ENCODE data around the gene C12orf60.

Gene C12orf60

DNA sequence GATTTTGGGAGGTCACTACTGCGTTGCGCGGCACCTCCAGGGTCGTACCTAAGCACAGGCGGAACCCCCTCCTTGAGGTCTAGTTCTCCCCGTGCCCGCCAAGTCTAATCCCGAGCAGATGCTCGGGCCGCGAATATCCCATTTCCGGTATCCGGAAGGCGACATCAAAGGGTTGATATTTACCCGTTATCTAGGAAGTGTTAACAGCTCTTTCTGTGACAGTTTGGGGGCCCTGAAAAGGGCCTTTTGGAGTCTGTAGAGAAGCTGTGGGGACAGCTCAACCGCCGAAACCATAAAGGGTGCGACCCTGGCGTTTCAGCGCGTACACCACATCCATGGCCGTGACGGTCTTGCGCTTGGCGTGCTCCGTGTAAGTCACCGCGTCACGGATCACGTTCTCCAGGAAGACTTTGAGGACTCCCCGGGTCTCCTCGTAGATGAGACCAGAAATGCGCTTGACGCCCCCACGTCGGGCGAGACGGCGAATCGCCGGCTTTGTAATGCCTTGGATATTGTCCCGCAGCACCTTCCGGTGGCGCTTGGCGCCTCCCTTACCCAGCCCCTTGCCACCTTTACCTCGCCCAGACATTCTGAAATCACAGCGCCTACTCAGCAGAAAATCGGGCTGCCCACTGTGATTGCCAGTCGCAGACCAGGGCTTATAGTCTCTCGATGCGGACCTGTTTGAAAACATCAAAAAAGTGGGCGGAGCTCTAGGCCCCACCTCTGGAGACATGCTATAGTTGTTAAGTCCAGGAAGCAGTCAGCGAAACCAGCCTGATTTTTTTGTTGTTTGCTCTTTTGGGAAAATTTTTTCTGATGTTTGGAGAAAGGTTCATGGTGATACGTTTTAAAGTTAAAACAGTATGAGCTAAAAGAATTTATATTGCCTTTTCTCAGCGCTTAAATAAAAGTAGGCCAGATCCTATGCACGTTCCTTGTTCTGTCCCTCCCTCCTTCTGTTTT is 32.7 kb upstream of the C12orf60 start (continued):
- TF ChIP-seq ZFP37 (tag by site-specific recombination; IDR thresholded peaks at IDR 0.05): peak; percentile 69; the same call in 1 of the 2 replicates
- no peak for TF ChIP-seq ZFP3 (tag by site-specific recombination; IDR thresholded peaks at IDR 0.05; ENCODE audit: low read depth)
- TF ChIP-seq ZNF10 (tag by site-specific recombination; IDR thresholded peaks at IDR 0.05): no peak; the same call in 1 of the 2 replicates
- TF ChIP-seq ZNF654 (tag by site-specific recombination; IDR thresholded peaks at IDR 0.05; ENCODE audit: low read depth): no peak
- TF ChIP-seq ZNF707 (tag by site-specific recombination; IDR thresholded peaks at IDR 0.05): no peak
- peak; percentile 27; the same call in 1 of the 2 replicates for TF ChIP-seq ZNF768 (tag by site-specific recombination; IDR thresholded peaks at IDR 0.05)
- TF ChIP-seq ZBTB7A (tag by site-specific recombination; IDR thresholded peaks at IDR 0.05; ENCODE audit: low read depth): no peak
- peak; percentile 67 for TF ChIP-seq SP2 (tag by site-specific recombination; IDR thresholded peaks at IDR 0.05)
- TF ChIP-seq ZNF155 (tag by site-specific recombination; IDR thresholded peaks at IDR 0.05): no peak
- TF ChIP-seq ZFP69B (tag by site-specific recombination; IDR thresholded peaks at IDR 0.05): peak; percentile 41; the same call in 1 of the 2 replicates
- TF ChIP-seq ZNF518A (tag by site-specific recombination; conservative IDR thresholded peaks at IDR 0.05; ENCODE audit: low read depth): 0 out of 2 replicates have a peak, but pooled peaks have one; percentile 17
- no peak; the same call in 1 of the 2 replicates for TF ChIP-seq ZNF600 (tag by site-specific recombination; IDR thresholded peaks at IDR 0.05)
- TF ChIP-seq ZNF335 (tag by site-specific recombination; conservative IDR thresholded peaks at IDR 0.05): peak; percentile 90
- TF ChIP-seq ZBTB17 (tag by site-specific recombination; IDR thresholded peaks at IDR 0.05): peak; percentile 61; the same call in 1 of the 2 replicates
- TF ChIP-seq OSR2 (tag by site-specific recombination; IDR thresholded peaks at IDR 0.05): no peak
- TF ChIP-seq, protein P1, sequence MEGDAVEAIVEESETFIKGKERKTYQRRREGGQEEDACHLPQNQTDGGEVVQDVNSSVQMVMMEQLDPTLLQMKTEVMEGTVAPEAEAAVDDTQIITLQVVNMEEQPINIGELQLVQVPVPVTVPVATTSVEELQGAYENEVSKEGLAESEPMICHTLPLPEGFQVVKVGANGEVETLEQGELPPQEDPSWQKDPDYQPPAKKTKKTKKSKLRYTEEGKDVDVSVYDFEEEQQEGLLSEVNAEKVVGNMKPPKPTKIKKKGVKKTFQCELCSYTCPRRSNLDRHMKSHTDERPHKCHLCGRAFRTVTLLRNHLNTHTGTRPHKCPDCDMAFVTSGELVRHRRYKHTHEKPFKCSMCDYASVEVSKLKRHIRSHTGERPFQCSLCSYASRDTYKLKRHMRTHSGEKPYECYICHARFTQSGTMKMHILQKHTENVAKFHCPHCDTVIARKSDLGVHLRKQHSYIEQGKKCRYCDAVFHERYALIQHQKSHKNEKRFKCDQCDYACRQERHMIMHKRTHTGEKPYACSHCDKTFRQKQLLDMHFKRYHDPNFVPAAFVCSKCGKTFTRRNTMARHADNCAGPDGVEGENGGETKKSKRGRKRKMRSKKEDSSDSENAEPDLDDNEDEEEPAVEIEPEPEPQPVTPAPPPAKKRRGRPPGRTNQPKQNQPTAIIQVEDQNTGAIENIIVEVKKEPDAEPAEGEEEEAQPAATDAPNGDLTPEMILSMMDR (tag by site-specific recombination; IDR thresholded peaks at IDR 0.05): peak; percentile 19; the same call in 1 of the 2 replicates
- no peak for TF ChIP-seq ZNF548 (tag by site-specific recombination; IDR thresholded peaks at IDR 0.05)
- peak; percentile 69; the same call in 1 of the 2 replicates for TF ChIP-seq KLF16 (tag by site-specific recombination; IDR thresholded peaks at IDR 0.05)
- peak; percentile 30; the same call in 1 of the 2 replicates for TF ChIP-seq TSHZ1 (tag by site-specific recombination; IDR thresholded peaks at IDR 0.05; ENCODE audit: borderline replicate concordance)
- peak; percentile 63; the same call in 1 of the 2 replicates for TF ChIP-seq ZNF394 (tag by site-specific recombination; IDR thresholded peaks at IDR 0.05; ENCODE audit: borderline replicate concordance)
- TF ChIP-seq, protein P2, sequence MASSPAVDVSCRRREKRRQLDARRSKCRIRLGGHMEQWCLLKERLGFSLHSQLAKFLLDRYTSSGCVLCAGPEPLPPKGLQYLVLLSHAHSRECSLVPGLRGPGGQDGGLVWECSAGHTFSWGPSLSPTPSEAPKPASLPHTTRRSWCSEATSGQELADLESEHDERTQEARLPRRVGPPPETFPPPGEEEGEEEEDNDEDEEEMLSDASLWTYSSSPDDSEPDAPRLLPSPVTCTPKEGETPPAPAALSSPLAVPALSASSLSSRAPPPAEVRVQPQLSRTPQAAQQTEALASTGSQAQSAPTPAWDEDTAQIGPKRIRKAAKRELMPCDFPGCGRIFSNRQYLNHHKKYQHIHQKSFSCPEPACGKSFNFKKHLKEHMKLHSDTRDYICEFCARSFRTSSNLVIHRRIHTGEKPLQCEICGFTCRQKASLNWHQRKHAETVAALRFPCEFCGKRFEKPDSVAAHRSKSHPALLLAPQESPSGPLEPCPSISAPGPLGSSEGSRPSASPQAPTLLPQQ (tag by site-specific recombination; IDR thresholded peaks at IDR 0.05): peak; percentile 61
- no peak for TF ChIP-seq FEZF1 (tag by site-specific recombination; IDR thresholded peaks at IDR 0.05)
- TF ChIP-seq KLF9 (tag by site-specific recombination; IDR thresholded peaks at IDR 0.05; ENCODE audit: low read depth): peak; percentile 80
